GM12801 (cell line): ENCODE measurements around the gene POU2F1.

Experiments
- CTCF ChIP-seq: IDR thresholded peaks from one replicate; pipeline ENCODE4 v1.5.1; 2011; ENCODE audit warnings: control low read depth; ENCODE audit not compliant: insufficient read length; ENCODE audit errors: extremely low read depth

The POU2F1 gene

GRCh38 chr1:167404908-167405307 is 184.2 kb downstream of the POU2F1 start:
- TF ChIP-seq CTCF, result no peak

- no peak for TF ChIP-seq CTCF
Observed at GRCh38 chr1:167408355-167408754, 187.7 kb downstream of the POU2F1 start.

- TF ChIP-seq CTCF, result no peak
Observed at GRCh38 chr1:167409183-167409582, 188.5 kb downstream of the POU2F1 start.

- TF ChIP-seq CTCF, result no peak
Observed at GRCh38 chr1:167412072-167412471, 191.4 kb downstream of the POU2F1 start.

GRCh38 chr1:167412920-167413319 is 192.2 kb downstream of the POU2F1 start:
- no peak for TF ChIP-seq CTCF

GRCh38 chr1:167413328-167413727 is 192.6 kb downstream of the POU2F1 start:
- no peak for TF ChIP-seq CTCF

GRCh38 chr1:167416506-167416905 is 195.8 kb downstream of the POU2F1 start:
- no peak for TF ChIP-seq CTCF

GRCh38 chr1:167418391-167418790 is 197.7 kb downstream of the POU2F1 start:
- TF ChIP-seq CTCF, result no peak
